GM11168 (cell line): Measurements from ENCODE around the gene HDAC4.

Experiments
- in situ Hi-C: fragments of 300-500 bp; cut with MboI; formaldehyde crosslinking; loops from one replicate; pipeline ENCODE4 v1.12.0; 2022; ENCODE audit warnings: low sequenced_read_pairs; ENCODE audit not compliant: unreplicated experiment

HDAC4 gene

DNA sequence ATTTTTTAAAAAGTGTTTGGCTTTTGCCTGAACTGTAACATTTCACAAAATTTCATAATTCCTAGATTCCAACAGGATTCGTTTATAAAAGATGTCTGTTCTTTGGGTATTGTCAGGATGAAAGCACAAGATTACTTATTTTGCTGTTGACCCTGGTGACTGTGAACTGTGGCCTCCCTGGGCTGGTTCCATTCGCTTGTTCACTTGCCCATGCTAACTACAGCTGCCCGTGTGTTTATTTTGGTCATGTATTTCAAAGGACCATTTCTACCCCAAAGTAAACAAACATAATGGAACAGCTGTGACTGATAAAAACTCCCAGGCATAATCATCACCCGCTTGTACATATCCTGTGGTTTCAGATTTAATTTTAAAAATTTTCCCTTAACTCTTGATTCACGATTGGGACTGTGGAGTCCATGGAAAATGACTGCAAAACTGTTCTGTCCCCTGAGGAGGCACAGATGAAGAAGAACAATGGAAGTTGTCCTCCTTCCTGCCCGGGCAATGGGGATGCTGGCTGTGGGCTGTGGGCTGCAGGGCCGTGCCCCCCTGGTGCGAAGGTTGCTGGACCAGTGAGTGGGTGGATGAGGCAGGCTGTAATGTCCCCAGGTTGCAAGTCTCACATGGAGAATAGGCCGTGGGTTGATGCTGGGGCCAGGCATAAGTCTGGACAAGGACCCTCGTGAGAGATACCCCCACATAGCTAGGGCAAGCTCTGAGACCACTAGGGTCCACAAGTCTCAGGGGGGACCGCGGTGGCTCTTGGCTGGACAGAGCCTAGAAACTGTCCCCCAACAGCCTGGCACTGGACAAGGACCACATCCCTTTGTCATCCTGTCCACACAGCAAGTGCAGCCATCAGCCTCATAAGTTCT is 28.9 kb upstream of the HDAC4 start:
- in situ Hi-C loops = no loop called here

- in situ Hi-C loops = no loop called here
Measured at GRCh38 chr2:239425631-239426030, 24.8 kb upstream of the HDAC4 start.

DNA sequence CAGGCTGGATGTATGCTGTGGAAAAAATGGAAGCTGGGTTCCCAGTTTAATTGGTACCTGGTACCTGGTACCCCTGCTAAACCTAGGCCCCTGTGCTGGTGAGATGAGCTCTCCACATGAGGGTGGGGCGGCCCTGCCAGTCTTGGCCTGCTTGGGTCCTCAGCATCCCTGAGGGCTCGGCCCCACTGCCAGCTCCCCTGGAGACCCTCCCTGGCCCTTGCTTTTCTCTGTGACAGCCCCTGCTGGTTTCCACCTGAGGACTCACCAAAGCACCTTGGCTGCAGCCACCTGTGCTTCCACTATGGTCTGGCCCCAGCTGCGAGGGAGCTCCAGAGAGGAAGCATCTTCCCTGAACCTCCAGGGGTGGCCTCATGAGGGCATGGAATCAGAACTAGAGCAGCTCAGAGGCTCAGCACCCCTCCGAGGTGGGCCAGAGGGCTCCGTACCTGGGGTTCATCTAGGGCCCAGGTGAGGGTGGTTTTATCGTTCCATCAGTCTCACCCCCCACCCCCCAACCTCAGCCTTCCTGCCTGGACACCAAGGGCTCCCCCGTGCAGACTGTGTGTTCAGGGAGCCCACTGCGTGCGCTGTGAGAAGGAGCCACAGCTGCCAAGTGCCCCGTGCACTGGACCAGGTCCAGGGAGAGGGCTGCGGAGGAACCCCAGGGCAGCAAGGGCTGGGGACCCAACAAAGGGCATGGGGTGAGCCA is 23.7 kb upstream of the HDAC4 start:
- in situ Hi-C loops = no loop called here

- in situ Hi-C loops = no loop called here
Measured at GRCh38 chr2:239423551-239423950, 22.7 kb upstream of the HDAC4 start.

GRCh38 chr2:239421851-239422250 is 21.0 kb upstream of the HDAC4 start:
- in situ Hi-C loops = no loop called here

- in situ Hi-C loops = no loop called here
Measured at GRCh38 chr2:239420082-239420481, 19.3 kb upstream of the HDAC4 start.

DNA sequence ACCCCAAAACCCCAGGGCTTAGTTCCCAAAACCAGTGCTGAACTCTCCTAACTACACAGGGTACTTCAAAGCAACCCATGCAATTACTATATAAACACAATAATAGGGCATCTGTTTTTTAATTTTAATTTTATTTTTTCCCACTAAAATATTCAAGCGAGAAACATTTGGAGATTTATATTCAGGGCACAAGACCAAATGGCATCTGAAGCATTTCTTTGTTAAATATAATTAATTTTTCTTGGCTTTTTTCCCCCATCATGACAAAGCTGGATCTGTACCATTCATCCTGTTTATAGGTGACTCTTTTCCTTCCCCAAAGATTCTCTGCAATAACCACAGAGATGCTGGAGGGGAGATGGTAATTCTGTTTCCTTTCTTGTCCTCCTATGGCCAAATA is 18.1 kb upstream of the HDAC4 start:
- in situ Hi-C loops = no loop called here

DNA sequence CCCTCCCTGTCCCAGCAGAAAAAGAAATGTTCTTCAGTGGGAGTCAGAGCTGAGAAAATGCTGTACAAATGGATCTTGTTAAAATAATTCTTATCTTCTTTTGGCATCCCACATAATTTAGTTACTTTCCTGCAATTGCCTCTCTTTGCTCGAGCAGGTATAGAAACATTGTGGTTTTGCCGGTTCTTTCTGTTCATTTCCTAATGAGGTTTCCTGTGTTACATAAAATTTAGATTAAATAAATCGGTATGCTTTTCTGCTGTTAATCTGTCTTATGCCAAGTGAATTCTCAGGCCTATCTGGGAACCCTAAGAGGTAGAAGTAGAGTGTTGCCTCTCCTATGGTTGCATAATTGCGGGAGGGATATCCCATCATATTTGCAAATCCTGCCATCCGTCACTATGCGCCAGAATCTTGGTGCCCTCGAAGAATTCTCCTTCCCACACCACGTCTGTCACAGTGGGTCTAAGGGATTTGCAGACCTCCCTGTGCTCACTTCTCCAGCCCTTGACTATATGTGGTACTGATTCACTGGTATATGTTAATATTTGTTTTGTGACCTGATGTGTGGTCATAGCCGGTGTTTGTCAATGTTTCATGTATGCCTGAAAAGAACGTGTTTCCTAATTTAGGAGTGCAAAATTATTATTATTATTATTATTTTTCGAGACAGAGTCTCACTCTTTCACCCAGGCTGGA is 12.2 kb upstream of the HDAC4 start:
- in situ Hi-C loops = no loop called here

GRCh38 chr2:239411549-239412319 is 10.9 kb upstream of the HDAC4 start:
- in situ Hi-C loops = no loop called here

GRCh38 chr2:239411117-239411516 is 10.3 kb upstream of the HDAC4 start:
- in situ Hi-C loops = no loop called here

DNA sequence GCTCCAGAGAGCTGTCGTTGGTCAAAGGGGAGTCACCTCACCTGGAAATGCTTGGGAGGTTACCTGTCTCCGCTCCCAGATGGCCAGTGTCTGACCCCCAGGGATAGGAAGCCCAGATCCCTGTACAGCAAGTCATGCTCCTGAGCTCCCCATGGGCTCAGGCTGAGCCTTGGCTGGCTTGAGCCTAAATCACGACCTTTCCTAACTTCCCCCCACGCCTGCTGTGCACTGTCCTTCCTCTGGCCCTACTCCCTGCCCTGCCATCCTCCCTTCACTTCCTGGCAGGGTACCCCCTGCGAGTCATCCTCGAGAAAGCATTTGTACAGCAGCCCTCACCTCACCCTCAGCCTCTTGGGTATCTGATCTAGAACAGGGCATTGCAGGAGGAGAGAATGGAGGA is 9.2 kb upstream of the HDAC4 start:
- in situ Hi-C loops = no loop called here

- in situ Hi-C loops = no loop called here
Measured at GRCh38 chr2:239407112-239407511, 6.3 kb upstream of the HDAC4 start.

DNA sequence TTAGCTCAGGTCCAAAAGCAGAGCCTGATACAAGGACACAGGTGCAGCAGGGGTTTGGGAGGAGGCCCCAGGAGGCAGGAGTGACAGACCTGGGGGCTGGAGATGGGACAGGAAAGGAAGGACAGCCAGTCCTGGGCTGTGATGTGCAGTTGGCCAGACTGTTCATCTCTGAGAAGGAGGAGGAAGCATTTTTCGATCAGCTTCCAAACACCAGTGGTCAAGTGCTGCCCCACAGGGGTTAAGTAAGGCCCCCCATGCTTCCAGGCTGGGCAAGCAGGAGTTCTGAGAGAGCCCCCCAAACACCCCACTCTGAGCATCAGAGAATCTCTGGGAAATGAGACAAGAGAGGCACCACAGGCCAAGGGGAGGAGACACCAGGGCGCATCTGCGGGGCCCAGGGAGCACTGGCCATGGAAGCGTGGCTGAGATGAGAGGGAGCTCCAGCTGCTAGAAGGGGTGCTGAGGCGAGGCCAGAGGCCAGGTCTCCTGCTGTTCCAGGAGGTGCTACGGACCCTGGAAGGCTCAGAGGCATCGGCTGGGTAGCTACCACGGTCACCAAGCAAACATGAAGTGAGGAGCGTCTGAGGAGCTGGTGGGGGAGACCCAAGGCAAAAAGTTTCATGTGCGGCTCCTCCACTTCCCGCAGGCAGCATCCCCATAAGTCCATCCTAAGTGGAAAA is 5.6 kb upstream of the HDAC4 start:
- in situ Hi-C loops = no loop called here

DNA sequence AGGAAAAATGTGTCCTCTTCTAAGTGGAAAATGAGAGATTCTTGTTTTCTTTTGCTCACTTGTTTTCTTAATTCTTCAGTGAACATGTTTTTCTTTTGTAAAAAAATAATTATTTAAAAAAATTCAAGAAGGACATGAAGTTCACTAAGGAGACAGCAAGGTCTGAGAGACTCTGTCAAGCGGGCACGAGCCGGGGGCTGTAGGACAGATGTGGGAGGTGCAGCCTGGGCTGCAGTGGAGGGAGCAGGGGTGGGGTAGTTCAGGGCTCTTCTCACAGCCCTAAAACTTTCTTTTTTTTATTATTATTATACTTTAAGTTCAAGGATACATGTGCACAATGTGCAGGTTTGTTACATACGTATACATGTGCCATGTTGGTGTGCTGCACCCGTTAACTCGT is 4.3 kb upstream of the HDAC4 start:
- in situ Hi-C loops = no loop called here

DNA sequence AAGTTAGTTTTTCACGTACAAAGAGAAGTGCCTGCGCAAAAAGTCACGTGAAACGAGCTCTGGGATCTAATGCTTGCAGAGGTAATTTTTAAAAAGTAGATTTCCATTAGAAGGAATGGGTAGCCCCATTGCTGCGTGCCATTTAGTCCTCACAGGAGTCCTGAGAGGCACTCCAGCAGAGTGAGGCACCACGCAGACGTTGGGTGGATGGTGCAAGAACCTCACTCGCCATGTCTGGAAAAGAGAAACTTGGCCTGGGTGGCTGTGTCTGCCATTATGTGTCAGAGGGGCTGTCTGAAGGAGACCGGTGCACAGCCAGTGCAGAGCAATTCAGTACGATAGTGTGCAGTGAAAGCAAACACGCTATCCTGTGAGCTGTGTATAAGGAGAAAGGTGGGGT is 1.8 kb upstream of the HDAC4 start:
- in situ Hi-C loops = no loop called here

GRCh38 chr2:239401881-239402233 is 1.0 kb upstream of the HDAC4 start:
- in situ Hi-C loops = no loop called here

DNA sequence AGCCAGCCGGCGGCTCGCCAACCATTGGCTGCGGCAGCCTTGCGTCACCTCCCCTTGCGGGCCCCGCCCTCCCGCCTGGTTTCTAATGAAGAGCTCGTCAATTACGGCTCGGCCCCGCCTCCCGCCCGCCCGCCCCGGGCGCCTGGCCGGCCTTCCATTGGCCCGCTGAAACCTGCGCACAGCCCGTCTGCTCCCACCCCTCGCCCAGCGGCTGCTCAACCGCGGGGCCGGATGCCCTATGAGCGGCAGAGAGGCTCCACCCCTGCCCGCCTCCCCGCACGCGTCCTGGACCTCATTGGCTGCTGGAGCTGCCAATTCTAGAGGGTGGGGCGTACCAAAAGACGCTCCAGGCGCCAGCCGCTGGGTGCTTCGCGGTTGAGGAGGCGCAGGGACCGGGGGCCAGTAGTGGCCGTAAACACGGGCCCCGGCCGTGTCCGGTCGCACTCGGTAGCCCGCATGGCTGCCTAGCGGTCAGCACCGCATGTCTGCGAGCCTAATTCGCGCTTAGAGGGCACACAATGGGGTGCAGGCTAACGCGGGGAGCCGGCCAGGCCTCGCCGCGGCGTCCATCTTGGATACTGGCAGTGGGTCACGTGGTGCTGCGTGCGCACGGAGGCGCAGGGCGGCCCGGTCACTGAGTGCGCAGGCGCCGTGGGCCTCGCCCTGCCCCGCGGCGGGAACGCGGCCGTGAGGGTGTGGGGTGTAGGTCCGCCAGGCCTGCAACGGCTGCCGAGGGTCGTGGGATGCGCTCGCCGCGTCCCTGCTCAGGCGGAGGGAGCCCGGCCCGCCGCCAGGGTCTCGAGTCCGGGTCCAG is 454 bp upstream of the HDAC4 start:
- in situ Hi-C loops = no loop called here

- in situ Hi-C loops = no loop called here
Measured at GRCh38 chr2:239399921-239400595, 762 bp downstream of the HDAC4 start.
